HL-60 (cell line): ENCODE measurements around the gene SLC38A8.

Experiments
- DNase-seq, 2 experiments: peaks; one replicate each; pipeline ENCODE4 v3.0.0-alpha.2; 2010 to 2020; ENCODE audit warnings: low read depth in 1 of 2, low spot score in 1 of 2
- H3K27ac ChIP-seq: fragments of 250-450 bp; sonication (Bioruptor Pico); replicated peaks from 2 replicates; pipeline ENCODE4 v1.5.1; 2020; ENCODE audit warnings: mild to moderate bottlenecking, moderate library complexity
- H3K27me3 ChIP-seq: fragments of 250-450 bp; sonication (Bioruptor Pico); 2 replicates; pipeline ENCODE4 v1.5.1; 2021; ENCODE audit warnings: mild to moderate bottlenecking, moderate library complexity; ENCODE audit not compliant: insufficient read depth, poor library complexity, severe bottlenecking
- H3K4me3 ChIP-seq: replicated peaks from 2 replicates; pipeline ENCODE4 v1.5.1; 2011; ENCODE audit warnings: mild to moderate bottlenecking, control low read depth, low read length; ENCODE audit not compliant: insufficient read depth
- CTCF ChIP-seq: IDR thresholded peaks from one replicate; pipeline ENCODE4 v1.5.1; 2011; ENCODE audit warnings: low read length, control low read depth, inconsistent platforms; ENCODE audit not compliant: insufficient read depth
- GABPA ChIP-seq: IDR thresholded peaks from 2 replicates; pipeline ENCODE4 v1.6.1; 2012; ENCODE audit warnings: low read depth
- POLR2AphosphoS5 ChIP-seq: IDR thresholded peaks from 2 replicates; pipeline ENCODE4 v1.6.1; 2012; ENCODE audit warnings: low read depth
- SPI1 ChIP-seq: IDR thresholded peaks from 2 replicates; pipeline ENCODE4 v1.6.1; 2012; ENCODE audit warnings: low read depth, mild to moderate bottlenecking, borderline replicate concordance
- long read RNA-seq: library from polyadenylated mRNA; unstranded; transcript quantifications from one replicate; pipeline ENCODE4 v2.0.0, GENCODE V29; 2020
- TF ChIP-seq, protein P1 (sequence below): IDR thresholded peaks from 2 replicates; pipeline ENCODE4 v1.6.1; 2012; ENCODE audit warnings: low read depth; ENCODE audit not compliant: insufficient replicate concordance

SLC38A8 gene
- long read RNA-seq = 0 reads

DNA sequence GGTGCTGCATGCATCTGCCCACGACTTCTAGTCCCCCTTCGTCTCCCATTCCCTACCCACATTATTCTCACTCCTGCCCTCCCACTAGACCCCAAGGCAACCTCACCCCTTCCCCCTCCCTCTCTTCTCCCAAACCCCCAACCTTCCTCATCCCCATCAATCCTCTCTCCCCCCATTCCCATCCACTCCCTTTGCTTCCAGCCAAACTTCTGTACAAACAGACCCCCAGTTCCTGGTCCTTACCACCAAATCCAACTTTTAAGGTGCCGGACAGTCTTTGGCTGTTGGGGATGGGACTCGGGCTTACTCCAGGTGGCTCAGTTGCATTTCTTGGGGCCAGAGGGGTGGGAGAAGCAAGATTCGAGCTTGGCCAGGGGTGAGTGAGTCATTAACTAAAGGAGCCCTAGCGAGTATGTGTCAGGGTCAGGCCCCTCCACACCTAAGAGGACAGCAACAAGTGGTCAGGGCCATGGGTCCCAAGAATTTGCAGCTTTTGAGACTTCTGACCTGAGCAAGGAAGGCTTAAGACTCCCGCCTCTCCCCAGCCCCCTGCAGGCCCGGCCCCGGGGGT lies at the start of gene SLC38A8:
TSS of gene SLC38A8 (minus strand) at position 488 of the 571 bp plus-strand sequence. CDS start 638 bp downstream, outside the sequence.
- Histone ChIP-seq H3K4me3 (no peak within 1 kb of the TSS), H3K27ac (no peak within 1 kb of the TSS), H3K27me3 (peaks cover 36% of the 10 kb centered on the region)
- DNase-seq = no peak
- TF ChIP-seq POLR2AphosphoS5 (no peak), GABPA (no peak), SPI1 (no peak), CTCF (no peak)
- TF ChIP-seq, protein P1, sequence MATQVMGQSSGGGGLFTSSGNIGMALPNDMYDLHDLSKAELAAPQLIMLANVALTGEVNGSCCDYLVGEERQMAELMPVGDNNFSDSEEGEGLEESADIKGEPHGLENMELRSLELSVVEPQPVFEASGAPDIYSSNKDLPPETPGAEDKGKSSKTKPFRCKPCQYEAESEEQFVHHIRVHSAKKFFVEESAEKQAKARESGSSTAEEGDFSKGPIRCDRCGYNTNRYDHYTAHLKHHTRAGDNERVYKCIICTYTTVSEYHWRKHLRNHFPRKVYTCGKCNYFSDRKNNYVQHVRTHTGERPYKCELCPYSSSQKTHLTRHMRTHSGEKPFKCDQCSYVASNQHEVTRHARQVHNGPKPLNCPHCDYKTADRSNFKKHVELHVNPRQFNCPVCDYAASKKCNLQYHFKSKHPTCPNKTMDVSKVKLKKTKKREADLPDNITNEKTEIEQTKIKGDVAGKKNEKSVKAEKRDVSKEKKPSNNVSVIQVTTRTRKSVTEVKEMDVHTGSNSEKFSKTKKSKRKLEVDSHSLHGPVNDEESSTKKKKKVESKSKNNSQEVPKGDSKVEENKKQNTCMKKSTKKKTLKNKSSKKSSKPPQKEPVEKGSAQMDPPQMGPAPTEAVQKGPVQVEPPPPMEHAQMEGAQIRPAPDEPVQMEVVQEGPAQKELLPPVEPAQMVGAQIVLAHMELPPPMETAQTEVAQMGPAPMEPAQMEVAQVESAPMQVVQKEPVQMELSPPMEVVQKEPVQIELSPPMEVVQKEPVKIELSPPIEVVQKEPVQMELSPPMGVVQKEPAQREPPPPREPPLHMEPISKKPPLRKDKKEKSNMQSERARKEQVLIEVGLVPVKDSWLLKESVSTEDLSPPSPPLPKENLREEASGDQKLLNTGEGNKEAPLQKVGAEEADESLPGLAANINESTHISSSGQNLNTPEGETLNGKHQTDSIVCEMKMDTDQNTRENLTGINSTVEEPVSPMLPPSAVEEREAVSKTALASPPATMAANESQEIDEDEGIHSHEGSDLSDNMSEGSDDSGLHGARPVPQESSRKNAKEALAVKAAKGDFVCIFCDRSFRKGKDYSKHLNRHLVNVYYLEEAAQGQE = no peak

- no peak for DNase-seq
- no peaks in the 10 kb centered on the region for H3K27me3 ChIP-seq
- no peak overlapping the region for H3K4me3 ChIP-seq
- H3K27ac ChIP-seq = no peak overlapping the region
- TF ChIP-seq GABPA (no peak), CTCF (no peak), POLR2AphosphoS5 (no peak), SPI1 (no peak)
- TF ChIP-seq, protein P1 = no peak
Observed at GRCh38 chr16:84091460-84091859, 48.9 kb upstream of the SLC38A8 start.

DNA sequence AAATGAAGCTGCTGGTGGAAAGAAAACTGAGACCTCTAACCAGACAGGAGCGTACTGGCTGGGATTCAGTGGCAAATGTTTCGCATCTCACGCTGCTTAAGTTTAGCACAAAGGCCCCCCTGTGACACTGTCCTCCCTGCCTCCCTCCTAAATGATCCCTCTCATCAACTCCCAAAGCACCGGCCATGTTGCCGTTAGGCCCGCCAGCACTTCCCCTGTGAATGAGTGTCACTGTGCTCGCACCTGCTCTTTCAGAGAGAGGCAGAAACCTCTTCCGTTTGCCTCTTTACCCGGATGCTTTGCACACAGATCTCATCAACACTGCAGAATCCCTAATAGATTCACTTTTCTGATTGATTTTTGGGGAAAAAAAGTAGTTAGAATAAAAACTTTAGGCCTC lies 47.6 kb upstream of the SLC38A8 start:
- Histone ChIP-seq H3K4me3 (no peak overlapping the region), H3K27me3 (no peaks in the 10 kb centered on the region), H3K27ac (no peak overlapping the region)
- no peak for TF ChIP-seq SPI1
- no peak for TF ChIP-seq POLR2AphosphoS5
- TF ChIP-seq, protein P1 = no peak
- TF ChIP-seq CTCF = no peak
- TF ChIP-seq GABPA = no peak
- no peak for DNase-seq
